ENCODE results near the gene ANKUB1. TPM values are rescaled to one million over a fixed set of nuclear protein-coding genes. Genes with fewer than 3 reads are reported as not detected.

The ANKUB1 gene
- total RNA-seq, 4 donors from 2014 or later, result not detected

- H3K4me1 ChIP-seq, result no peaks in the 10 kb centered on the region
- ATAC-seq, result no peak
- intact Hi-C loops (cut with DNase I; ENCODE audit: low total_unique reads), result no loop called here
- in situ Hi-C loops (cut with MboI; ENCODE audit: low sequenced_read_pairs in 4 of 4), result no loop called here
- no peaks in the 10 kb centered on the region for H3K27me3 ChIP-seq
- H3K27ac ChIP-seq, result no peak overlapping the region
- H3K9me3 ChIP-seq, result no peaks in the 10 kb centered on the region
- H3K36me3 ChIP-seq, result no peaks in the 10 kb centered on the region
- H3K4me3 ChIP-seq, result no peak overlapping the region
- TF ChIP-seq POLR2A (IDR thresholded peaks at IDR 0.05), result no peak
- TF ChIP-seq, protein P1, sequence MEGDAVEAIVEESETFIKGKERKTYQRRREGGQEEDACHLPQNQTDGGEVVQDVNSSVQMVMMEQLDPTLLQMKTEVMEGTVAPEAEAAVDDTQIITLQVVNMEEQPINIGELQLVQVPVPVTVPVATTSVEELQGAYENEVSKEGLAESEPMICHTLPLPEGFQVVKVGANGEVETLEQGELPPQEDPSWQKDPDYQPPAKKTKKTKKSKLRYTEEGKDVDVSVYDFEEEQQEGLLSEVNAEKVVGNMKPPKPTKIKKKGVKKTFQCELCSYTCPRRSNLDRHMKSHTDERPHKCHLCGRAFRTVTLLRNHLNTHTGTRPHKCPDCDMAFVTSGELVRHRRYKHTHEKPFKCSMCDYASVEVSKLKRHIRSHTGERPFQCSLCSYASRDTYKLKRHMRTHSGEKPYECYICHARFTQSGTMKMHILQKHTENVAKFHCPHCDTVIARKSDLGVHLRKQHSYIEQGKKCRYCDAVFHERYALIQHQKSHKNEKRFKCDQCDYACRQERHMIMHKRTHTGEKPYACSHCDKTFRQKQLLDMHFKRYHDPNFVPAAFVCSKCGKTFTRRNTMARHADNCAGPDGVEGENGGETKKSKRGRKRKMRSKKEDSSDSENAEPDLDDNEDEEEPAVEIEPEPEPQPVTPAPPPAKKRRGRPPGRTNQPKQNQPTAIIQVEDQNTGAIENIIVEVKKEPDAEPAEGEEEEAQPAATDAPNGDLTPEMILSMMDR (IDR thresholded peaks at IDR 0.05 in 4 of 5, conservative IDR thresholded peaks at IDR 0.05 in 1 of 5), result no peak
- no peak for DNase-seq
These were observed 1.7 kb downstream of the ANKUB1 start for GRCh38 chr3:149790698-149791097.

- Histone ChIP-seq H3K4me1 (no peaks in the 10 kb centered on the region), H3K27ac (no peak overlapping the region), H3K36me3 (no peaks in the 10 kb centered on the region), H3K27me3 (no peaks in the 10 kb centered on the region), H3K9me3 (no peaks in the 10 kb centered on the region), H3K4me3 (no peak overlapping the region)
- no peak for TF ChIP-seq POLR2A (IDR thresholded peaks at IDR 0.05)
- TF ChIP-seq, protein P1 (IDR thresholded peaks at IDR 0.05 in 4 of 5, conservative IDR thresholded peaks at IDR 0.05 in 1 of 5), result no peak
- intact Hi-C loops (cut with DNase I; ENCODE audit: low total_unique reads), result no loop called here
- in situ Hi-C loops (cut with MboI; ENCODE audit: low sequenced_read_pairs in 4 of 4), result no loop called here
- no peak for ATAC-seq
- no peak for DNase-seq
These were observed 2.1 kb downstream of the ANKUB1 start for GRCh38 chr3:149790268-149790667.

- ATAC-seq, result no peak
- TF ChIP-seq, protein P1 (IDR thresholded peaks at IDR 0.05 in 4 of 5, conservative IDR thresholded peaks at IDR 0.05 in 1 of 5), result no peak
- TF ChIP-seq POLR2A (IDR thresholded peaks at IDR 0.05), result no peak
These were observed 8.2 kb downstream of the ANKUB1 start for GRCh38 chr3:149784064-149784704.

DNA sequence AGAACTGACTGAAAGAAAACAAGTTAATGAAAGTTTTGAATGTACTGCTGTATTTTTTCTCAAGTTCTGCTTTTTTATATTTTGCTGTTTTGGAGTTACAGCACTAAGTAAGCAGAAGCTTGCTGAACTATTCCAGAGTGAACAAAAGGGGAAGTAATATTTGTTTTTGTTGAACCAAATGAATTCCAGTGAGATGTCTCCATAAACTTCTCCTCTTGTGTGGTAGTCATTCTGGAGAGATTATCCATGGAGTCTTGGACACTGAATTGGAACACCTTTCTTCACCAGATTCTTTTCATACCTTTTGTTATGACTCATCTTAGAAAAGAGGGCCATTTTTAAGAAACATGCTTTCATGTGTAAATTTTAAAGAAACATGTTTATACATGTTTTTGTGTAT lies 8.8 kb downstream of the ANKUB1 start:
- H3K36me3 ChIP-seq, result no peaks in the 10 kb centered on the region
- DNase-seq (no peak), ATAC-seq (no peak)
- no peaks in the 10 kb centered on the region for H3K27me3 ChIP-seq
- no peak for TF ChIP-seq POLR2A (IDR thresholded peaks at IDR 0.05)
- TF ChIP-seq, protein P1 (IDR thresholded peaks at IDR 0.05 in 4 of 5, conservative IDR thresholded peaks at IDR 0.05 in 1 of 5), result no peak
- H3K4me1 ChIP-seq, result no peaks in the 10 kb centered on the region
- no peaks in the 10 kb centered on the region for H3K9me3 ChIP-seq
- H3K27ac ChIP-seq, result no peak overlapping the region
- no peak overlapping the region for H3K4me3 ChIP-seq
- in situ Hi-C loops (cut with MboI; ENCODE audit: low sequenced_read_pairs in 4 of 4) (no loop called here), intact Hi-C loops (cut with DNase I; ENCODE audit: low total_unique reads) (no loop called here)

More at GRCh38 chr3:149784064-149784704, 8.2 kb downstream of the ANKUB1 start:
- Histone ChIP-seq H3K27ac (no peak overlapping the region), H3K9me3 (no peaks in the 10 kb centered on the region), H3K27me3 (no peaks in the 10 kb centered on the region), H3K36me3 (no peaks in the 10 kb centered on the region), H3K4me3 (no peak overlapping the region), H3K4me1 (no peaks in the 10 kb centered on the region)
- intact Hi-C loops (cut with DNase I; ENCODE audit: low total_unique reads) (no loop called here), in situ Hi-C loops (cut with MboI; ENCODE audit: low sequenced_read_pairs in 4 of 4) (no loop called here)
- DNase-seq, result no peak

- in situ Hi-C loops (cut with MboI; ENCODE audit: low sequenced_read_pairs in 4 of 4) (no loop called here), intact Hi-C loops (cut with DNase I; ENCODE audit: low total_unique reads) (no loop called here)
- TF ChIP-seq, protein P1 (IDR thresholded peaks at IDR 0.05 in 4 of 5, conservative IDR thresholded peaks at IDR 0.05 in 1 of 5), result no peak
- TF ChIP-seq POLR2A (IDR thresholded peaks at IDR 0.05), result no peak
These were observed 10.6 kb downstream of the ANKUB1 start for GRCh38 chr3:149781741-149782140.

More at GRCh38 chr3:149781741-149782140, 10.6 kb downstream of the ANKUB1 start:
- Histone ChIP-seq H3K27ac (no peak overlapping the region), H3K9me3 (no peaks in the 10 kb centered on the region), H3K4me1 (no peaks in the 10 kb centered on the region), H3K4me3 (no peak overlapping the region), H3K27me3 (no peaks in the 10 kb centered on the region), H3K36me3 (no peaks in the 10 kb centered on the region)
- no peak for ATAC-seq
- DNase-seq, result no peak

Measured in gastrocnemius medialis (tissue), 4 donors.